ENCODE results near the gene CUL7.
"Not testable (repeated sequence)": the region's sequence is repeated elsewhere in the genome, so short reads cannot be mapped to it uniquely, and the experiment has no call there.

CUL7 gene

DNA sequence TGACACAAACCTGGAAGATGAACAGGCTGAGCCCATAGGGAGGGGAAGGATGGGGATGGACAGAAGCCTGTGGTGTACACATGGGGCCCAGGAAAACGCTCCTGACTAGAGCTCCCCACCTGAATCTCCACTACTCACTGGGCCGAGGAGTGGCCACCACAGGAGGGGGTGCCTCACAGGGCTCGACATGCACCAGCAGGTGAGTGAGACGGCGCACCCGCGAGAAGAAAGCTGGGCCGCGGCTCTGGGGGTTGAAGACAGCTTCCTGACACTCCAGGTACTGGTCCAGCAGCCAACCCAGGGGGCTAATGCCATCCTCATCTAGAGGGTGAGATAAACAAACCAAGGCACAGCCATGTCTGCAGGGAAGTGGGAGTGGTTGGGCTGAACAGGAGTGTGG is 10.3 kb downstream of the CUL7 start:
- no peak for DNase-seq

DNA sequence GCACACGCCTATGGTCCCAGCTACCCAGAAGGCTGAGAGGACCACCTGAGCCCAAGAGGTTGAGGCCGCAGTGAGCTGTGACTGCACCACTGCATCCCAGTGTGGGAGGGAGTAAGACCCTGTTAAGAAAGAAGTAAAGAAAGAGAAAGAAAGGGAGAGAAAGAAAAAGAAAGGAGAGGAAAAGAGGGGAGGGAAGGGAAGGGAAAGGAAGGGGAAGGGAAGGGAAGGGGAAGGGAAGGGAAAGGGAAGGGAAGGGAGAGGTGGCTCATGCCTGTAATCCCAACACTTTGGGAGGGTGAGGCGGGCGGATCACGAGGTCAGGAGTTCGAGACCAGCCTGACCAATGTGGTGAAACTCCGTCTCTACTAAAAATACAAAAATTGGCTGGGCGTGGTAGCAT is 12.2 kb downstream of the CUL7 start:
- not testable (repeated sequence) for DNase-seq

DNA sequence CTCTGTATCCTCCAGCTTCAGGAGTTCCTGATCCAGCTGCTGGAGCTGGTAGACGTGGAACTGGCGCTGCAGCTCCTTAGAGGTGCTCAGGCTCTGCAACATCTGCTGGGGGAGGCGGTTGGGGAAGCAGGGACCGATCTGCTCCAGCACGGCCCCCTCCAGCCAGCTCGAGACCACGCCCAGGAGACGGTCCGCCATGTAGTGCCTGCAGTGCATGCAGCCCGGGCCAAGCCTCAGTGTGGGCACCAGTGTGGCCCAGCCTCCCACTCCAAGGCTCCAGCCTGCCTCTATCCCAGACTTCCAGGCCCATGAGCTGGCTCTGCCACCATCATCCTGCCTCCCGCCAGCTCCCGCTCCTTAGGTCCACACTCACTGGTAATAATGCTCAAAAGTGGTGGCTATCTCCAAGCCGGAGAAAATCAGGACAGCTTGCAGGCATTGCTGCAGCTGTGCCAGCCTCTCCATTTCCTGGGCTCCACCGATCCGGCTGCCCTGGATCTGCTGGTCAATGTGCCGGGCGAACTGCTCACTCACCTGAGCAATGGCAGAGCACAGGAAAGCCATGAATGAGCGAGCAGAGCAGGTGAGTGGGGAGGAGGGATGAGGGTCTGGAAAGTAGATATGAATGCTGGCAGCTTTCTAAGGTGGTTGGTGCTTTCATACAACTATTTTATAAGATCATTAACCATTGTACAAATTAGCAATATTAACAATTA is 13.0 kb downstream of the CUL7 start:
- no peak for DNase-seq

DNA sequence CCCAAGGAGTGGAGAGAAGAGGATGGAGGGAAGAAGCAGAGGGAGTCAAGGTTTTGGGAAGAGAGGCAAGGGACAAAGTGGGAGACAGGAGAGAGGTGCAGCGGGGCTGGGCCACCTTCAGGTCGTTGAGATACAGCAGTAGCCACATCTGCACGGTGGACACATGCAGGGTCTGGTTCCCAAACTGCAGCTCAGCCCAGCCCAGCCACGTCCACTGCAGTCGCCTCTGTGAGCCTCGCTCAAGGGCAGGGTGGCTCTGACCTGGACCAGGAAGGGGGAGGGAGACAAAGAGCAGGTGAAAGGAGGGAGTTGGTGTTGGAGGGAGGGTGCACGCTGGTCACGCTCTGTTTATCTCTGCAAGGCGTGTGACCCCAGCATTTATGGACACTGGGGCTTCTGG is 14.9 kb downstream of the CUL7 start:
- no peak for DNase-seq

DNA sequence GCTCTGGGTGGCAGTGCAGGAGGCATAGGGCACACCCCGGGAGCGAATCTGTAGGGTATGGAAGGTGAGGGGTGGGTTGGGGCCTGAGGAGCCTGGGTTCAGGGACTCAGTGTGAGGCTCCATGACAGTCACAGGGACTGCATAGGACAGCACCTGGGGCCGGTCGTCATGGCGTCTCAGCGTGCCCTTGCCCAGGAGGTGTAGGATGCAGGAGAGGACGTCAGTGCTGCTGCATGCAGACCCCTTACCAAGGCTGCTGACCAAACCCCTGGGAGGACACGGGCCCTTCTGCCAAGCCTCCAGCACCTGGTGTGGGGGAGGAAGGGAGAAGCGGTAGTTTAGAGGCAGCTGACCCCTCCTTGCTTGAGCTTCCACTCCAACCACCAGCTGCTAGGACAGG is 15.9 kb downstream of the CUL7 start:
- no peak for DNase-seq

DNA sequence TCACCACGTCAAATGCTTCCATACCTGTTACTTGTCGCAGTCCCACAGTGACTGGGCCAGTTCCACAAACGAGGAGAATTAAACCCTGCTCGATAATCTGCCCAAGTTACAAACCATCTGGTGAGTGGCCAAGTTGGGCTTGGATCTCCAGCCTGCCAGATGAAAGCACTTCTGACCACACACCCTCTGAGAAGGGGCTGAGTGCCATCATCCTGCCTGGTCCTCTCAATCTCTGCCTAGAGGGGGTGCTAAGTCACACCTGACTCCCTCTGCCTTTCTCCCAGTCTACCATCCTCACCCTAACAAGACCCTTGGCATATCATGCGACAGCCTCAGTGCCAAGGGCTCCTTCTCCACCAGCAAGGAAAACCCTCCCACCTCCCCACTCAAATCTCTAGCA is 16.5 kb downstream of the CUL7 start:
- DNase-seq: no peak

DNA sequence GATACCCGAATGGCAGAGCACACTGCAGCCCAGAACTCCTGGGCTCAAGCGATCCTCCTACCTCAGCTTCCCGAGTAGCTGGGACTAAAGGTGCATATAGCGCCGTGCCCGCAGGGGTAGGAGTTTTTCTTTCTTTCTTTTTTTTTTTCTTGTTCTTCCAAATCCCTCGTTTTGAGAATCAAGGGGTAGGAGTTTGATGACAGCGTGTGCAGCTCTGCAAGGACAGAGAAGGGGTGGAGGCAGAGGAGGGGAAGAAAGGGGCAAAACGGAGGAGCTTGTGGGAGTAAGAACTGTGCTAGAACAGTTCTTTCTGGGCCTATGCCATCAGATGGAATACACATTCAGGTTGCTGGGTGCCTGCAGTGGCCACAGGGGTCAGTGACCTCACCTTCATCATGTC is 16.9 kb downstream of the CUL7 start:
- no peak for DNase-seq

DNA sequence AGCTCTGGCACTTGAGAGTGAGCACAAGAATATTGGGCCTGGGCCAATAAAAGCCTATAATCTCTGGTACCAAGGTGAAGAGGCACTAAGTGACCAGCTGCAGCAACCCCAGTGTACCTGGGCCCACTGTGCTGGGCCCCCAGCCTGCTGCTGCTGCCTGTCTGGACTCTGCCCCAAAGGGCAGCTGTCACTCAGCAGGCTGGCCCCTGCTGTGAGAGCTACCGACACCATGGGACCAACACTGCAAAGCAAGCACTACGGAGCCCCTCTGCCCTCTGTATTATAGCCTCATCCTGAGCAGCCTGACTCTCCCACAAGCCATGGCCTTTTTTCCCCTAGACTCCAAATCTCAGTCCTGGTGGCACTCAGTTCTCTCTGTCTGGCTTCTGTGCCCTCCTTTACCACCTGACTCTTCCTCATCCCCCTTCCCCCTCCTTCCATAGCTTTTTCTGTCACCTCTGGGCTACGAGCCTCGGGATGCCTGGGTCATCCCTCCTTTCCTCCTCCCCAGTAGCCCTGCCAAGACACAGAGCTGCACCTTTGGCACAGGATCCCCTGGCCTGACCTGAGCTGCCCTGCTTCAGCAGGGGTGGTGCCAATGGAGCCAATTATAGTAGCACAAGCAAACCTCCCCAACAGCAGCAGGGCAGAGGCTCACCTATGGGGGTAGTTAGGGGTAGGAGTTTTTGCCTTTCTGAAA is 18.0 kb downstream of the CUL7 start:
- no peak for DNase-seq

DNA sequence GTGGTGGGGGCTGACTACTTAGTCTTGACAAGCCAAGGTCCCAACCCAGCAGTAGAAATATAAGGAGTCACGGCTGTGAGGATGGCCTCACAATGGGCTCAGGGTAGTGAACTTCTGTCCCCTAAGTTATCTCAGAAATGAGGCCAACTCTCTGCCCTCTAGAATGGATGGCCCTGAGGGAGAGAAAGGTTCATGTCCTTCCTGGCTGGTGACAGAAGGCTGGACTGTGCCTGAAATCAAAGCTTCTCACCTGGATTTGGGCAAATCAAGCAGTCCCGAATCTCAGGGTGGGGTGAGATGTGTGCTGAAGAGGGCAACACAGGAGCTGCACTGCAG is 19.5 kb downstream of the CUL7 start:
- DNase-seq: no peak

DNA sequence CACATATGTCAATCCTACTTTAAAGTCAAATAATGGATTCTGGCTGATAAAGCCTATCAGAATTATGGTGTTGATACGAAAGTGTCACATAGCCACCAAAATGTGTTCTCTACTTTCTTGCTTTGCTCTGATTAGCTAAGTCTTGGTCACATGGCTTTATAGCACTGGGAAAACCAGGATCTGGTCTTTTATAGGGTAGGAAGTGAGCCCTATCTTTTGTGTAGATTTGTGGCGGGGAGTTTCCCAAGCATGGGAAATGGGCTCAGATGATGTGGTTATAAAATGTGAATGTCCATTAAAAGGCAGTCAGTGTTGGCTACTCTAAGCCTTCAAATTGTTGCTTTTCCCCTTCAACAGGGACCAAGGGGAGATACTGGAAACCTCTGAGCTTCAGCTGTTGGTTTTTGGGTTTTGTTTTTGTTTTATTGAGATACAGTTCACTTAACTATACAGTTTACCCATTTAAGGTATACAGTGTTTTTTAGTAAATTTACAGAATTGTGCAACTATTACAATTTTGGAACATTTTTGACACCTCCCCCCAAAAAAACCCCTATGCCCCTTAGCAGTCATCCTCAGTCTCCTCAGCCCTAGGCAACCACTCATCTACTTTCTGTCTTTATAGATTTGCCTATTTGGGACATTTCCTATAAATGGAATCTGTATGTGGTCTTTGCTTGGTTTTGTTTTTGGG is 20.0 kb downstream of the CUL7 start:
- no peak for DNase-seq

DNA sequence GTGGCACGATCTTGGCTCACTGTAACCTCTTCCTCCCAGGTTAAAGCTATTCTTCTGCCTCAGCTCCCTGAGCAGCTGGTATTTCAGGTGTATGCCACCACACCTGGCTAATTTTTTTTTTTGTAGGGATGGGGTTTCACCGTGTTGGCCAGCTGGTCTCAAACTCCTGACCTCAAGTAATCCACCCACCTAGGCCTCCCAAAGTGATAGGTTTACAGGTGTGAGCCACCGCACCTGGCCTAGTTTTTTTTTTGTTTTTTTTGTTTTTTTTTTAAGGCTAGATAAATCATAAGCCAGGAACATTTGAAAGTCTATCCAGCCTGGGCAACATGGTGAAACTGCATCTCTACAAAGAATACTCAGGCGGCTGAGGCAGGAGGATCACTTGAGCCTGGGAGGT is 21.3 kb downstream of the CUL7 start:
- DNase-seq: no peak

DNA sequence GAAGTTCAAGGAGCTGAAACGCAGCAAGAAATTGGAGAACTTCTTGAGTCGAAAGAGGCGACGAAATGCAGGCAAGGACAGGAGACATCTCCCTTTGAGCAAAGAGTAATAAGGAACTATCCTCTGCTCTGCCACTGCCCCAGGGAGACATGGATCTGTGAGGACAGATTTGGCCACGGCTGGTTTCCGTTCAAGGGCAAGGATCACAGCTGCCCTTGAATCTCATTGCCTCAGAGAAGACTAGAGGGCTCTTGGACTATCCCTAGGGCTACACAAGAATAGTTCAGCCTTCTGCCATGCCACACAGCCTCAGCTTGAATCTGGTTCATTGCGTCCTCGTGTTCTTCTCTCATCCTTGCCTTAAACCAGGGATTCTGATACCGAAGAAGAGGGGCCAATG is 24.5 kb downstream of the CUL7 start:
- DNase-seq: no peak

DNA sequence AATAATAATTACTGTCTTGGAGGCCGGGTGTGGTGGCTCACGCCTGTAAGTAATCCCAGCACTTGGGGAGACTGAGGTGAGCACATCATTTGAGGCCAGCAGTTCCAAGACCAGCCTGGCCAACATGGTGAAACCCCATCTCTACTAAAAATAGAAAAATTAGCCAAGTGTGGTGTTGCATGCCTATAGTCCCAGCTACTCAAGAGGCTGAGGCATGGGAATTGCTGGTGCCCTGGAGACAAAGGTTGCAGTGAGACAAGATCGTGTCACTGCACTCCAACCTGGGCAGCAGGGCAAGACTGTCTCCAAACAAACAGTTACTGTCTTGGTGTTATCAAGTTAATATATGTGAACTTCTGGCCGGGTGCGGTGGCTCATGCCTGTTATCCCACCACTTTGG is 27.3 kb downstream of the CUL7 start:
- DNase-seq: no peak

DNA sequence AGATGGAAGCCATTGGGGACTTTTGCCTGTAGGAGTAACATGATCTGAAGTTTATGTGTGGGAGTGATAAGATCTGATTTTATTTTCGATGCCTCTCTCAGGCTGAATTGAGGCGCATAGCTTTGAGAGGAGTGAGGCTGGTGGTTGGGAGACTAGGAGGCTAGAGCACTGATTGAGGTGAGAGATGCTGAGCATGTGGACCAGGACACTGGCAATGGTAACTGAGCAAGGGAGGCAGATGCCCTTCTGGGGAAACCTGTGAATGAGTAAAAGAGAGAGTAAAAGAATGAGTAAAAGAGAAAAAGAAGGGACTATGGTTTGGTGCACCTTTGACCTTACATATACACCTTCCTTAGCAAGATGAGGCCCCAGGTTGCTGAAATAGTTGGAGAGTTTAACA is 29.2 kb downstream of the CUL7 start:
- no peak for DNase-seq

DNA sequence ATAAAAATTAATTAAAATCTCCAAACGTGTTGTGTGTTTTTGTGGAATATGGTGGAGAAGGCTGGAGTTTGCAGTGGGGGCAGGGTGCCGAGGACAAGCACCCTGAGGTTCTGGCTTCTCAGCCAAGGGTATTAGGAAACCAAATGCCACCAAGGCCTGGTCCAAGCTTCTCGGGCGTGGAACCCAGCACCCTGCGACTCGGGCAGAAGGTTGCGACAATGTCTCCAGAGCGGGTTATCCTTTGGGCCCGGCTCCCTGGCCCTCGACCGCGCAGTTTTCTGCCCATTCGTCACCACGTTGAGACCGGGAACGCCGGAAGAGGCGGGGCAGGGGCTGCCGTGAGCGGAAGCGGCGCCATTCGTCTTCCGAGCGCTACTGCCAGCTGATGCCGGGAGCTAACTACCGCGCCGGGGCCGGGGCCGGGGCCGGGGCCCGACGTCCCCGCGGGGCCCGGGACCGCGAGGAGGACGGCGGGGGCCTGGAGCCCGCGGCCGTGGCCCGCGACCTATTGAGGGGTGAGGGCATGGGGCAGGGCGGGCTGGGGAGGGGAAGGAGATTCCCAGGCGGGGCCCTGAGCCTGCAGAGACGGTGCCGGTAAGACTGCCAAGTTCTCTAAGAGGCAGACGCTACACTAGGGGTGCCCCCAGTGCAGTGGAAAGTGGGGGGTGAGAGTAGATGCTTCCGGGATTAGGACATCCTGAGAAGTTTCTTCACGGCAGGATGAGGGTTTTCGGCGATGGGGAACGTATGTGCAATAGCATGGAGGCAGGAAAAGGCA is 32.2 kb downstream of the CUL7 start, which contains the start of gene RRP36:
Gene RRP36, plus strand, starts transcription at position 354 of the 778 bp plus-strand sequence. Its CDS starts 32 bp downstream, at position 386.
- peak; percentile 71 for DNase-seq

DNA sequence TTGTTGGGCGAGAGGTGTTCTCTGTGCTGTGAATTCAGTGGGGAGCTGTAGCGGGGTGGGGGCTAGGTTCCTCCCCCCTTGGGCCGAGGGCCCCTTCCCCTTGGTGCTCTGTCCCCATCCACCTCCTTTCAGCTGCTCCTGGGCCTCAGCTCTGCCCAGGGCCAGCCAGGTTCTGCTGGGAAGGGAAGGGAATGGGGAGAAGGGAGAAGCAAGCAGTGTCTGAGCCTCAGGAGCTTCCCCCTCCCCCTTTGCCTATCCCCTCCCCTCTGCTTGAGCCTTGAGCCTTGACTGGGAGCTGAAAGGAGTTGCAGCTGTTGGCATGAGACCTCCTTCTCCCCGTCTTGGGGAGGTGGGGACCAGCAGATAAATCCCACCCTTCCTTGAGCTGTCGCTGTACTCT is 32.8 kb downstream of the CUL7 start:
- DNase-seq: no peak

DNA sequence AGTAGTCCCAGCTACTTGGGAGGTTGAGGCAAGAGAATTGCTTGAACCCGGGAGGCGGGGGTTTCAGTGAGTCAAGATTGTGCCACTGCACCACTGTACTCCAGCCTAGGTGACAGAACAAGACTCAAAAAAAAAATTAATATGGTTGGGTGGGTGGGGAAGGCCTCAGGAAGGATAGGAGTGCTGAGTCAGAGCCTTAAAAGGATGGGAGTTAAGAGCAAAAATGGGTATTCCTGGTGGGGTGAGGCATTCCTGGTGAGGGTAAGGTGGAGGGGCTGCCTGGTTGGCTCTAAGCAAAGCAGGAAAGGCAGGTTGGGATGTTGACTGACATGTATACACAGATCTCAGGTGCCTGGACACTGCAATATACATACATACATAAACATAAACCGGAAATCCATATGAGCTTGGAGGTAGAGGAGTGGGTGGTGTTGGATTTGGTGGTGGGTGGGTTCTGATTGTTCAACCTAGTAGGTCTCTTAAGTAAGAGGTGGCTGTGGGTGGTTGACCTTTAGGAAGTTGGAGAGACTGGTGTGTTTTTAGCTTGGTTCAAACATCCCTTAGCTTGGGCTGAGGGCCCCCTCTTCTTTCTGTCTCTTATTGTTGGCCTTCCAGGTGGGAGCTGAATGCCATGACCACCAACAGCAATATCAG is 33.5 kb downstream of the CUL7 start:
- no peak for DNase-seq

DNA sequence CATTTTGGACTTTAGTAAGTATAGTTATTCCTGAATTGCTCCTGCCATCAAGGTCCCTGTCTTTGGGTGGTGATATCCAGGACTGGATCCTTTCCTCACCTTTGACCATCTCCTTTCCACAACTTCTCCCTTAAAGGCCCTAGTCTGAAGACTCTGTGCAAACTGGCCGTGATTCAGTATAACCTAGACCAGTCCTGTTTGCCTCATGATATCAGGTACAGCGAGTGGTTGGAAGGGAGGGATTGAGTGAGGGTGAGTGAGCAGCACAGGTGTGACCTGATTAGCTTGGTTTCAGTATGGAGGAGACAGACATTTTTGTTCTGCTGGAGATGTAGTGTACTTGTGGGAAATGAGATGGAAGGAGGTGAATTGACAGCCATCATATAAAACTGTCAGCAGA is 34.5 kb downstream of the CUL7 start:
- no peak for DNase-seq

DNA sequence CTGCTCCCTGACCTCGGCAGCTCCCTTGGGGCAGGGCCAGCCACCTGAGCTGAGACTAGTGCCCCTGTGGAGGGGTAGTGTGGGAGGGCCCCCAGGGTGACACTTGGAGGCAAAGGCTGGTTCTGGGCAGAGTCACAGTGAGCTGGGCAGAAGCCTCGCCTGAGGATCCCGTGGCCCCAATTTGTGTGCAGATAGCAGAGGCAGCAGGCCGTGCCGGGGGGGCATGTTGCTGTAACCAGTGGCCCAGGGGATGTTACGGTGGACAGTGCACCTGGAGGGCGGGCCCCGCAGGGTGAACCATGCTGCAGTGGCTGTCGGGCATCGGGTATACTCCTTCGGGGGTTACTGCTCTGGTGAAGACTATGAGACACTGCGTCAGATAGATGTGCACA is 36.7 kb downstream of the CUL7 start:
- no peak for DNase-seq

DNA sequence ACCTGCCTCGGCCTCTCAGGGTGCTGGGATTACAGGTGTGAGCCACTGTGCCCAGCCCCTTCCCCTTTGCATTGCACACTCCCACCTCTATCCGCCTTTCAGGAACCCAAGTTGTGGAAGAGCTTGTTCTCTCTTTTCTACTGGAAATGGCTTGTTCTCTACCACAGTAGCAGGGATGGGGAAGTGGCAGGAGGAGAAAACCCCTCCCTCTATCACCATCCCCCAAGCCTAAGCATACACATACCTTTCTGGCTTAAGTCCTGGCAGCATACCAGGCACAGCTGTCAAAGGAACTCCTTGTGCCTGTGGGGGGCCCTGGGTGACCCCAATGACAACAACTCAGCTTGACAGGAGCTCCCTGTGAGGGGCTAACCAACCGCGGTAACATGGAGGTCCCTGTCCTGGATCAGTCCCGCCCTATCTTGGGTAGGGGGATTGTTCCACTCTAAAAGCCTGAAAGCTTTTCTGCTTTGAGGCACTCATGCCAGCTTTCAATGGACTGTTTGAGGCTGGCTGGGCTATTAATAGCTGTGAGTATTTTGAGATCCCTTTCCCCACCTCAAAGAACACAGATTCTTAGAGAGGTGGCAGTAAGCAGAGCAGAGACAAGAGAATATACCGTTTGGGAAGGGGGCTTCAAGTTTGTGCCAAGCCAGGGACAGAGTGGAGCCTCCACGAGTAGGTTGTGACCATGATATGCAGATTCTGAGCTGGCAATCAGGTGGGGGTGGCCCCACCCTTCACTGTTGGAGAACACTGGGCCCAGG is 37.3 kb downstream of the CUL7 start:
- DNase-seq: no peak

DNA sequence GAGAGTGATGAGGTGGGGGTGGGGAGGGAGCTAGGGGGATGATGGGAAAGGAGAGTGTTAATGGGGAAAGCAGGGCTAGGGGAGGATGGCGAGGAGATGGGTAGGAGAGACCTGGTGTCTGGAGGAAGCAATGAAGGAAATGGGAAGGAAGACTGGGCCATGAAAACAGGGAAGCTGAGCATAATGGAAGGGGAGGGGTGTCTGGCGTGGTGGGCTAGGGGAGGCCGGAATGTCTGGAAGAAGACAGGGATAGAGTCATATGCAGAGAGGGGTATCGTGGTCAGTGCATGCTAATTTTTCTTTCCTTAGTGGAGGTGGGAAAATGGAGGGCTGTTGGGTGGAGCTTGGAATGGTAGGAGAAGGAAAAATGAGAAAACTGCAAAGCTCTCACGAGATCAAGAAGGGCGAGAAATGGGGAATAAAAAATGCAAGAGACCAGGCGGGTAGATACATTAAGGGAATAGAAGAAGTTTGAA is 39.2 kb downstream of the CUL7 start:
- DNase-seq: peak; percentile 33
